ES-I3 (cell line): ENCODE data around the gene IQSEC1.

Experiments
- H3K36me3 ChIP-seq: 2 replicates; pipeline ENCODE4 v1.6.1; 2013; ENCODE audit warnings: mild to moderate bottlenecking, low read length, control low read depth, moderate library complexity; ENCODE audit not compliant: insufficient read depth
- H3K4me1 ChIP-seq: 2 replicates; pipeline ENCODE4 v1.6.1; 2013; ENCODE audit warnings: mild to moderate bottlenecking, control low read depth, low read length; ENCODE audit not compliant: insufficient read depth
- H3K9ac ChIP-seq: 2 replicates; pipeline ENCODE4 v1.6.1; 2013; ENCODE audit warnings: low read depth, mild to moderate bottlenecking, low read length, moderate library complexity
- H3K9me3 ChIP-seq: 2 replicates; pipeline ENCODE4 v1.6.1; 2013; ENCODE audit warnings: mild to moderate bottlenecking, low read length, moderate library complexity; ENCODE audit not compliant: control insufficient read depth, insufficient read depth

Gene IQSEC1

DNA sequence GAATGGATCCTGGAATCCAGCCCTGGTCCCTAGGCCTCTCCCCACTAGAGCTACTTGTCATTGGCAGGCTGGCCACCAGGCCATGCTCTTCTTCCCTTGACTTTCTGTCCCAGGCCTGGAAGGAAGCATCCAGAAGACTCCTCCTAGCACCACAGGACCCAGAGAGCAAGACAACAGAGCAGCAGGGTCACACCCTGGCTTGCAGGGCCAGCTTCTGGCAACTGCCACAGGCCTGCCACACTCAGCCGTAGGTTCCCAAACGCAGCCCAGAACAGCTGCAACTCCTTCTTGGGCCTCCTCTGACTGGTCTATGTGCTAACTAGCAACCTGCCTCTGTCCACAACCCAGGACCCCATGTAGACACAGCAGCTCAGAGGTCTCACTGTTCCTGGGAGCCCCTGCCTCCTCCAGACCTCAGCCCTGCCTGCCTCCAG, 195.1 kb downstream of the IQSEC1 start:
- no peaks in the 10 kb centered on the region for H3K36me3 ChIP-seq
- H3K9me3 ChIP-seq = no peaks in the 10 kb centered on the region
- H3K4me1 ChIP-seq = no peaks in the 10 kb centered on the region
- H3K9ac ChIP-seq = no peak overlapping the region

DNA sequence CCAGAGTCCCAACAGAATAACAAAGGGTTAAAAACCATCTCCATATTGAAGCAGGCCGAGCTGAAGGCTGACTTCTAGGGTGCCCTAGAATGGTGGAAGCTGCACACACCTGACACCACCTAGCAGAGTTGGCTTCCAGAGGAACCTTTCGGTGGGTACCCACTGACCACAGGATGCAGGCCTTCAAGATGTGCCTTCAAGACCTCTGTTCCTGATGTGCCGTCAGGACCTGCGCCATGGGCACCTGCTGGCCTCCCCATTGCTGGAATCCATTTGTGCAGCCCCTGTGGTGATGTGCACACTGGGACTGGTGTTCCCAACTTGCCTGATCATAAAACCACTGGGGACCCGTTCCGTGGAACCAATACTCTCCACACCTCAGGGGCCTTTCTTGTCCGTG, 196.2 kb downstream of the IQSEC1 start:
- Histone ChIP-seq H3K9ac (no peak overlapping the region), H3K9me3 (no peaks in the 10 kb centered on the region), H3K4me1 (no peaks in the 10 kb centered on the region), H3K36me3 (no peaks in the 10 kb centered on the region)

DNA sequence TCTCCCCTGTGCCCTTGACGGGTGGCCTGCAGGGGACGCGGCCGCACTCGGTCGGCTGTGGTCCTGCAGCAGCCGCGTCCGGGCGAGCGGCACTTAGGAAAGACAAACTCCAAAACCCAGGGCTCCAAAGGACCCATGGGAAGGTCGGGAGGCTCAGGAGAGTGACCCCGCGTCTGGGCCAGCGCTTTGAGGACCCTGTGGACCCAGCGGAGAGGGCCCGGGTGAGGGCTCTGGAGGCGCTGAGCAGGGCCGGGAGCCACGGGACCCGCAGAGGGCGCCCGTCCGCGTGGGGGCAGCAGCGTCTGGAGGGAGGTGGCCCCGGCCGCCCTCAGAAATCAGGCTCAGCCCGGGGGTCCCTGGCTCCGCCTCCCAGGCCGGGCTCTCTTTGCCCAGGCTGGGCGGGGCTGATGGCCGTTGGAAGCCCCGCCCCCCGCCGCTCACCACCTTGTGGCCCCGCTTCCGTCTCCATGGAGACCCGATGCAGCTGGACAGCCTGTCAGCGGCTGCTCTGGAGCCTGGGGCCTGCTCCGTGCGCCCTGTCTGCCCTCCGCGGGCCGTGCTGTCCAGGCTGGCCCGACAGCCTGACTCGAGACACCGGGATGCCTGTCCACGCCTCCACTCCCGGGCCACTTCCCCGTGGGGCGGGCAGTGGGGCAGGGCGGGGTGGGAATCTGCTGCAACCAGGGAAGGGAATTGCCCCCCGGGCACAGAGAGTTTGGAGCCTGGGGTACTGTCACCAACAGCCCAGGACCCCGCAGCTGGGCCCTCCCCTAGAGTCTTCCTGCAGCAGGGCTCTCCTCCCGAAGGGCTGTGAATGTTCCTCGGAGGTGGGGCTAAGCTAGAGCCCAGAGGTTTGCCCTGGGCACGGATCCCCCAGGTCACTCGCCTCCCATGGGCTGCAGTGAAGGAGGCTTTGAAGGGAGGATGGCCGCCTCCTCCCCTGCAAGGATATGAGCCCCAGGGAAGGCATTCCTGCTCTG, 197.1 kb downstream of the IQSEC1 start:
- H3K9ac ChIP-seq = peak overlapping the region; percentile 36; the same call in 1 of the 2 replicates

DNA sequence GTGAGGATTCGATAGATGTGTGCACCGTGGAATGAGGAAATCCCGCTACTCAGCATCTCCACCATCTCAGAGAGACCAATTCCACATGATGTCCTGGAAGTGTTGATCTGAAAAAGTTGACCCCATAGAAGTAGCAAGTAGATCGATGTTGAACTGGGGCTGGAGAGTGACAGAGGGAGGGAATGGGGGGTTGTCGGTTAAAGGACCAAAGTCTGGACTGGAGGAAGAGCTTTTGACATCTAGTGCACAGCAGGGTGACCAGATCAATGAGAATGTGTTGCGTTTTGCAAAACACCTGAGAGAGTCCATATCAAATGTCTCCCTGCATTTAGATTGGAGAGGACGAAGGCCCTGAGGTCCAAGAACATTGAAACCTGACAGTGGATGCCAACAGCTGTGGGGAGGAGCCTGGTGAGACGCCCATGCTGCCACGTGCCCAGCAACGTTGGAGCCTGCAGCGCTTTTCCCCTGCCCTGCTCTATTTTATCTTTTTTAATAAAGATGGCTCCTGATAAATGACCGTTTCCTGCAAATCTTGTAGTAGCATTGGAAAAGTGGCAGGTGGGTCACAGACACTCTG, 201.7 kb downstream of the IQSEC1 start:
- H3K4me1 ChIP-seq = no peaks in the 10 kb centered on the region
- no peaks in the 10 kb centered on the region for H3K36me3 ChIP-seq
- no peak overlapping the region for H3K9ac ChIP-seq
- no peaks in the 10 kb centered on the region for H3K9me3 ChIP-seq

More for the DNA sequence above, 197.1 kb downstream of the IQSEC1 start:
- Histone ChIP-seq H3K4me1 (no peaks in the 10 kb centered on the region), H3K9me3 (no peaks in the 10 kb centered on the region), H3K36me3 (no peaks in the 10 kb centered on the region)

DNA sequence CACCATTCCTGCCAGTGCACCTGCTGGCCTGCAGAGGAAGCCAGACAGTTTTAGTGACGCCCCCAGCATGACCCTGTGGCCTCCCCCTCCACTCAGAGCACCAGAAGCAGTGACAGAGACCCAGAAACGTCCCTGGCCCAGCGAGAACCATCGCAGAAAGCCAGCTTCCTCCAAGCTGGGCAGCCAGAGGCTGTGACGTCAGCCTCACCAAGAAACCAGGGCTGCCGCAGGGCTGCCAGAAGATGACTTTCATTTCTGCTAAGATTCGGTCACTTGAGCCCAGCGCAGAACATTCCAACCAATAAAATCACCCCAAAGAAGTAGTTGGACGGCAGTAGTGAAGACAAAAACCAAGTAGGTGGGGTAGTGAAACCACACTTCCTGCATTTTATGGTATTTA, 202.3 kb downstream of the IQSEC1 start:
- Histone ChIP-seq H3K36me3 (no peaks in the 10 kb centered on the region), H3K9me3 (no peaks in the 10 kb centered on the region), H3K4me1 (no peaks in the 10 kb centered on the region), H3K9ac (no peak overlapping the region)

DNA sequence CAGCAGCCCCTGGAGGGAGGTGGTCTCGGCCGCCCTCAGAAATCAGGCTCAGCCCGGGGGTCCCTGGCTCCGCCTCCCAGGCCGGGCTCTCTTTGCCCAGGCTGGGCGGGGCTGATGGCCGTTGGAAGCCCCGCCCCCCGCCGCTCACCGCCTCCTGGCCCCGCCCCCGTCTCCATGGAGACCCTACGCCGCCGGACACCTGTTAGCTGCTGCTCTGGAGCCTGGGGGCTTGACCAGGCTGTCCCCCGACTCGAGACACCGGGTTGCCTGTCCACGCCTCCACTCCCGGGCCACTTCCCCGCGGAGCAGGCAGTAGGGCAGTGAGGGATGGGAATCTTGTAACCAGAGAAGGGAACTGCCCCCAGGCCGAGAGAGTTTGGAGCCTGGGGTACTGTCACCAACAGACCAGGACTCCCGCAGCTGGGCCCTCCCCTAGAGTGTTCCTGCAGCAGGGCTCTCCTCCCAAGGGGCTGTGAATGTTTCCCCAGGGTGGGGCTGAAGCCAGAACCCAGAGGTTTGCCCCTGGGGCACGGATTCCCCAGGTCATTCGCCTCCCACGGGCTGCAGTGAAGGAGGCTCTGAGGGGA, 204.1 kb downstream of the IQSEC1 start:
- peak overlapping the region; percentile 60; the same call in 1 of the 2 replicates for H3K9ac ChIP-seq
- no peaks in the 10 kb centered on the region for H3K4me1 ChIP-seq
- H3K36me3 ChIP-seq = no peaks in the 10 kb centered on the region
- H3K9me3 ChIP-seq = peaks cover 8% of the 10 kb centered on the region; the same call in 1 of the 2 replicates

DNA sequence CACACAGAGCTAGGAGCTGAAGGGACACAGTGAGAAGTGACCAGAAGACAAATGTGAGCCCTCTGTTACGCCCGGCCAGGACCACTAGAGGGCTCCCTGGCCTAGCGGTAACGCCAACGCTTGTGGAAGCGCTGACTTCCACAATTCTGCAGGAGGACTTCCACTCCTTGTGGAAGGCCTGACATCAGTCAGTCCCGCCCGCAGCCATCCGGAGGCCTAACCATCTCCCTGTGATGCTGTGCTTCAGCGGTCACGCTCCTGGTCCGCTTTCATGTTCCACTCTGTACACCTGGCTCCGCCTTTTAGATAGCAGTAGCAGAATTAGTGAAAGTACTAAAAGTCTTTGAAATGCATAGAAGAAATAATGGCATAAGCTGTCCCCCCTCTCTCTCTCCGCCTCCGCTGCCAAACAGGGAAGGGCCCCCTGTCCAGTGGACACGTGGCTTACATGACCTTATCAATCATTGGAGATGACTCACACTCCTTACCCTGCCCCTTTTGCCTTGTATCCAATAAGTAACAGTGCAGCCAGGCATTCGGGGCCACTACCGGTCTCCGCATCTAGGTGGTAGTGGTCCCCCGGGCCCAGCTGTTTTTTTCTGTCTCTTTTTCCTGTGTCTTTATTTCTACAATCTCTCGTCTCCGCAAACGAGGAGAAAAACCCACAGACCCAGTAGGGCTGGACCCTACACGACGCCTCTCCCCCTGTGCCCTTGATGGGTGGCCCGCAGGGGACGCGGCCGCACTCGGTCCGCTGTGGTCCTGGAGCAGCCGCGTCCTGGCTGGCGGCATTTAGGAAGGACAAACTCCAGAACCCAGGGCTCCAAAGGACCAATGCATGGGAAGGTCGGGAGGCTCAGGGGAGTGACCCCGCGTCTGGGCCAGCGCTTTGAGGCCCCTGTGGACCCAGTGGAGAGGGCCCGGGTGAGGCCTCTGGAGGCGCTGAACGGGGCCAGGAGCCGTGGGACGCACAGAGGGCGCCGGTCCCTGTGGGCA, 204.9 kb downstream of the IQSEC1 start:
- H3K9me3 ChIP-seq = peaks cover 8% of the 10 kb centered on the region; the same call in 1 of the 2 replicates
- H3K4me1 ChIP-seq = no peaks in the 10 kb centered on the region
- H3K9ac ChIP-seq = peak overlapping the region; percentile 60; the same call in 1 of the 2 replicates
- H3K36me3 ChIP-seq = no peaks in the 10 kb centered on the region

DNA sequence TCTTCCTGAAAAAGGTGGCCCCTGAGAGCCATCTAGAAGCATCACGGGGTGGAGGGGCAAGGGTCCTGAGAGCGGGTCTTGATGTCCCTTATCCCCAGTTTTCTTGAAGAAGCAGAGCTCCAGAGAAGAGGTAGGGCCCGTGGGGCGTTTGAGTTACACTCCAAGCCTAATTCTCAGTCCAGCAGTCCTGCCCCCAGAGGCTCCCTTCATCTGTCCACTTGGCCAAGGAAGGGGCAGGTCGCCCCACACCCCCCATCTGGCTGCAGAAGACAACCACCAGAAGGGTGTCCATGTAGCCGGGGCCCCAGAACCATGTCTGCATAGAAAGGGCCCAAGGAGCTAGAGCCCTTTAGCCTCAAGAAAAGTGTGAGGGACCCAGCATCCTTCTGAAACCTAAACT, 206.4 kb downstream of the IQSEC1 start:
- peaks cover 8% of the 10 kb centered on the region; the same call in 1 of the 2 replicates for H3K9me3 ChIP-seq
- H3K4me1 ChIP-seq = no peaks in the 10 kb centered on the region
- H3K9ac ChIP-seq = no peak overlapping the region
- no peaks in the 10 kb centered on the region for H3K36me3 ChIP-seq

DNA sequence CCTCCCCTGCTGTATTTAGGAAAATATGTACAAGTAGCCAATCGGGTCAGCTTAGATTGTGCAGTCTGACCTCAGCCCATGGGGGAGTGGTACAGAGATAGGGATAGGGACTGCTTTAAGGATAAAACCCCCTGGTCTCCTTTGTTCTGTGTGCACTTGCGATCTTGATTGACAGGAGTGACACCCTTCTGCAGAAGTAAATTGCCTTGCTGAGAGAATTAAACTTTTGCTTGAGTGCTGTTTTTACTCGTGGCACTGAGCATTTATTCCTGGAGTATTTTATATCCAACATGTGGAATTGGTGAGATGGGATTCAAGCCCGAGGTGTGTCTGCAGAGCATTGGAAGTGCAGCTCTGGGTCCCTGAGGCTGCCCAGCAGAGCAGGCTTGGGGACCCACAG, 208.0 kb downstream of the IQSEC1 start:
- Histone ChIP-seq H3K4me1 (no peaks in the 10 kb centered on the region), H3K9ac (no peak overlapping the region), H3K36me3 (no peaks in the 10 kb centered on the region), H3K9me3 (peaks cover 8% of the 10 kb centered on the region; the same call in 1 of the 2 replicates)

DNA sequence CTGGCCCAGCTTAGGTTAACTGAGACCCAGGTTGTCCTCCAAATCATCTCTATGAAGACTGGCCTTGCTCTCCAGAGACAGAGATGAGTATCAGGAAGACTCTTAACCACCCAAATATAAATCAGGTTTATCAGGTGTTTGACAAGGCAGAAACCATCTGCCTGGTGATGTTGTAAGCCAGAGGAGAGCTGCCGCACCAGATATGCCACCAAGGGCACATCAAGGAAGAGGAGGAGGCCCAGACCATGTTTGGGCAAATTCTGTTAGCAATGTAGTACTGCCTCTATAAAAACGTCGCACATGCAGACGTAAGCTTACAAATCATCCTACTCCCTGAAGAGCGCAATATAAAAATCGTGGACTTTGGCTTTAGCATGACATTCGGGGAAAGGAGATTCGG, 210.8 kb downstream of the IQSEC1 start:
- Histone ChIP-seq H3K9me3 (peaks cover 8% of the 10 kb centered on the region; the same call in 1 of the 2 replicates), H3K9ac (no peak overlapping the region), H3K36me3 (no peaks in the 10 kb centered on the region), H3K4me1 (no peaks in the 10 kb centered on the region)

DNA sequence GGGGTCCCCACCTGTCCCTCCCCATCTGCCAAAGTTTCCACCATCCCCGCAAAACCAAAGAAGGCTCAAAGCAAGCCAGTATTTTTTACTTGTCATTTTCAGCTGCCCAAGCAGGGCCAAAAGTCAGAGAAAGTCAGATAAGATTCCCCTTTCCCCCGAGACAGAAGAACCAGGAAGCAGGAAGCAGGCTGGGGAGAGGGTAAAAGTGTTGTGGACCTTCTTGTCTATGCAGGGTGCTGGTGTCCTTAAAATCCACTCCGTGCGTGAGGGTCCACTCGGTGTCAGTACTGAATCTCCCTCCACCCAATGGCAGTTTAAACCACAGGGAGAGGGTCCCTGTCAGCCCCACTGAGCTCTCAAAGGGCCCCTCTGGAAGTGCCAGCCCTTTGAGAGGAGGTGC, 211.6 kb downstream of the IQSEC1 start:
- H3K36me3 ChIP-seq = no peaks in the 10 kb centered on the region
- peaks cover 8% of the 10 kb centered on the region; the same call in 1 of the 2 replicates for H3K9me3 ChIP-seq
- no peaks in the 10 kb centered on the region for H3K4me1 ChIP-seq
- H3K9ac ChIP-seq = no peak overlapping the region

DNA sequence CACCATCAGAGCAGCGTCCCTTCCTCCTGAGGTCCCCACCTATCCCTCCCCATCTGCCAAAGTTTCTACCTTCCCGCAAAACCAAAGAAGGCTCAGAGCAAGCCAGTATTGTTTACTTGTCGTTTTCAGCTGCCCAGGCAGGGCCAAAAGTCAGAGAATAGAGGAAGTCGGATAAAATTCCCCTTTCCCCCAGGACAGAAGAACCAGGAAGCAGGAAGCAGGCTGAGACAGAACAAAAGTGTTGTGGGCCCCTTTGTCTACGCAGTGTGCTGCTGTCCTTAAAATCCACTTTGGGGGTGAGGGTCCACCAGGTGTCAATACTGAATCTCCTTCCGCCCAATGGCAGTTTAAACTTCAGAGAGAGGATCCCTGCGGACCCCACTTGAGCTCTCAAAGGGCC, 213.4 kb downstream of the IQSEC1 start:
- no peak overlapping the region for H3K9ac ChIP-seq
- no peaks in the 10 kb centered on the region for H3K9me3 ChIP-seq
- H3K4me1 ChIP-seq = no peaks in the 10 kb centered on the region
- H3K36me3 ChIP-seq = no peaks in the 10 kb centered on the region

DNA sequence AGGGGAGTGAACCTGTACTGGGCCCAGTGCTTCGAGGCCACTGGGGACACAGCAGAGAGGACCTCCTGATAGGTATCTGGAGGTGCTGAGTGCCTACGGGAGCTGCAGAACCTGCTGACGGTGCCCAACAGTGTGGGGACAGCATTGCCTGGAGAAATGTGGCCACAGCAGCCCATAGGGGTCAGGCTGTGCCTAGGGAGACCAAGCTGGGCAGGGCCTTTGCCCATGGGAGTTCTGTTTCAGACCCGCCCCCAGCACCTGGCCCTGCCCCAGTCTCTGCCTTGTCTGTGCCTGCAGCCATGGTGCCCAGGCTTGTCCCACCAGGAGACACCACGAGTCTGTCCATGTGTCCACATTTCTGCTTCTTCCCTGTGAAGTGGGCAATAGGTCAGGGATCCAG, 216.6 kb downstream of the IQSEC1 start:
- Histone ChIP-seq H3K36me3 (no peaks in the 10 kb centered on the region), H3K9me3 (no peaks in the 10 kb centered on the region), H3K4me1 (no peaks in the 10 kb centered on the region), H3K9ac (no peak overlapping the region)

DNA sequence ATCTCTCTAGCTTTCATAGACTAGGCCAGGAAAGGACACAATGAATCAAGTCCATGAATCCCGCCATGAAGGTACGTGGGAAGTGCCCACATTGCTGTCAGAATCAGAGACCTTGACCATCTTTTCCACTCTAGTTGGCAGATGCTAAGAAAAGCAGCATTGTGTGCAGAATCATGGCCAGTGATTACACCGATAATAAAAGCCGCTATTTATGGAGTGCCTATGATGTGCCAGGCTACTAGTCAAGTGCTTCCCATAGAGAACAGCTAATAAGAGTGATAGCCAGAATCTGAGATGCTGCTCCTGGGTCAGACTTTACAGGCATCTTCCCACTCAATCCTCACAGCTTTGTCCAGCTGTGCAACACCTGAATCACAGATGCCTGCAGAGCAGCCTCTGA, 218.7 kb downstream of the IQSEC1 start:
- no peaks in the 10 kb centered on the region for H3K36me3 ChIP-seq
- H3K9me3 ChIP-seq = no peaks in the 10 kb centered on the region
- no peak overlapping the region for H3K9ac ChIP-seq
- H3K4me1 ChIP-seq = no peaks in the 10 kb centered on the region
